Medulla oblongata (tissue), 1 donor: ENCODE data around the gene PACC1.
A peak's percentile ranks its signal among the peaks of the same experiment; 100 is the strongest.
"Not testable (repeated sequence)": the region's sequence is repeated elsewhere in the genome, so short reads cannot be mapped to it uniquely, and the experiment has no call there.

Experiments
- DNase-seq: peaks from one replicate; pipeline ENCODE4 v3.0.0-alpha.2; 2015; ENCODE audit errors: extremely low spot score

PACC1 gene

GRCh38 chr1:212396638-212397037, 18.0 kb downstream of the PACC1 start:
- DNase-seq: no peak

GRCh38 chr1:212395678-212396437, 18.8 kb downstream of the PACC1 start:
- not testable (repeated sequence) for DNase-seq

GRCh38 chr1:212388985-212389716, 25.5 kb downstream of the PACC1 start:
- no peak for DNase-seq

GRCh38 chr1:212386029-212386428, 28.7 kb downstream of the PACC1 start:
- DNase-seq: no peak

- DNase-seq: no peak
These were observed 33.2 kb downstream of the PACC1 start for GRCh38 chr1:212381397-212382035.

- no peak for DNase-seq
These were observed 35.3 kb downstream of the PACC1 start for GRCh38 chr1:212379366-212379765.

GRCh38 chr1:212377644-212378043, 37.0 kb downstream of the PACC1 start:
- no peak for DNase-seq

GRCh38 chr1:212375986-212376385, 38.7 kb downstream of the PACC1 start:
- no peak for DNase-seq

GRCh38 chr1:212368073-212368484, 46.6 kb downstream of the PACC1 start:
- peak; percentile 73 for DNase-seq

- no peak for DNase-seq
These were observed 47.1 kb downstream of the PACC1 start for GRCh38 chr1:212367474-212368072.

- no peak for DNase-seq
These were observed 47.8 kb downstream of the PACC1 start for GRCh38 chr1:212366901-212367300.

- peak; percentile 33 for DNase-seq
These were observed 49.7 kb downstream of the PACC1 start for GRCh38 chr1:212364985-212365384.

GRCh38 chr1:212359794-212360479, 54.7 kb downstream of the PACC1 start:
- DNase-seq: no peak

- DNase-seq: no peak
These were observed 59.3 kb downstream of the PACC1 start for GRCh38 chr1:212355230-212355969.

- DNase-seq: no peak
These were observed 60.2 kb downstream of the PACC1 start for GRCh38 chr1:212354464-212354863.

GRCh38 chr1:212353181-212353580, 61.5 kb downstream of the PACC1 start:
- no peak for DNase-seq

GRCh38 chr1:212351588-212352362, 62.9 kb downstream of the PACC1 start:
- no peak for DNase-seq

- DNase-seq: no peak
These were observed 68.1 kb downstream of the PACC1 start for GRCh38 chr1:212346601-212347000.

- no peak for DNase-seq
These were observed 69.8 kb downstream of the PACC1 start for GRCh38 chr1:212344905-212345304.

- no peak for DNase-seq
These were observed 73.6 kb downstream of the PACC1 start for GRCh38 chr1:212341090-212341489.
